Breast epithelium (tissue), 4 donors: ENCODE data around the gene SIGLEC14. TPM values are rescaled to one million over a fixed set of nuclear protein-coding genes. Genes with fewer than 3 reads are reported as not detected.

Experiments used
- DNase-seq, 2 donors: peaks; one replicate each; pipeline ENCODE4 v3.0.0-alpha.2; 2019; ENCODE audit warnings: low spot score in 2 of 2
- H3K27ac ChIP-seq, 2 donors: fragments of 200-600 bp; sonication (generic) in 1 of 2; one replicate each; pipeline ENCODE4 v1.5.1; 2016 to 2019; ENCODE audit warnings: mild to moderate bottlenecking in 1 of 2
- H3K27me3 ChIP-seq, 2 donors: fragments of 200-600 bp; sonication (generic) in 1 of 2; one replicate each; pipeline versions ENCODE4 v1.5.1 to v1.6.0; 2017 to 2019; ENCODE audit warnings: control low read depth in 1 of 2, mild to moderate bottlenecking in 1 of 2
- H3K36me3 ChIP-seq: fragments of 200-600 bp; one replicate; pipeline ENCODE4 v1.5.1; 2019
- H3K4me1 ChIP-seq, 2 donors: fragments of 200-600 bp; sonication (generic); one replicate each; pipeline ENCODE4 v1.5.1; 2016 to 2019; ENCODE audit warnings: control low read depth in 1 of 2
- H3K4me3 ChIP-seq, 3 donors: fragments of 200-600 bp; sonication (generic); 1 replicate in 2 of 3; 2 replicates in 1 of 3; pipeline ENCODE4 v1.5.1; 2016 to 2019; ENCODE audit warnings: mild to moderate bottlenecking in 3 of 3, moderate library complexity in 2 of 3
- H3K9me3 ChIP-seq, 2 donors: fragments of 200-600 bp; sonication (generic) in 1 of 2; one replicate each; pipeline ENCODE4 v1.5.1; 2016 to 2019; ENCODE audit warnings: control low read depth in 1 of 2
- CTCF ChIP-seq, 3 donors: fragments of 450-650 bp; IDR thresholded peaks; one replicate each; pipeline ENCODE4 v1.5.1; 2016 to 2017; ENCODE audit warnings: antibody characterized with exemption in 3 of 3, mild to moderate bottlenecking in 3 of 3, moderate library complexity in 3 of 3
- POLR2A ChIP-seq: fragments of 450-650 bp; IDR thresholded peaks from one replicate; pipeline ENCODE4 v1.6.1; 2016; ENCODE audit warnings: antibody characterized with exemption, mild to moderate bottlenecking, moderate library complexity
- POLR2AphosphoS5 ChIP-seq, 3 donors: sonication (generic); formaldehyde crosslinking; IDR thresholded peaks; one replicate each; pipeline ENCODE4 v1.6.1; 2017; ENCODE audit warnings: antibody characterized with exemption in 3 of 3
- intact Hi-C: fragments of 100-400 bp; cut with DNase I; formaldehyde crosslinking; loops from one replicate; pipeline ENCODE4 v1.15.1; 2023; ENCODE audit warnings: low total_unique reads
- total RNA-seq, 3 donors: library from RNA; depleted of rRNA; stranded (reverse); fragments of >200 nt; gene quantifications; one replicate each; pipeline ENCODE4 v1.1.0, GENCODE V29; 2016

Gene SIGLEC14
- total RNA-seq, 3 donors from 2014 or later, result 2.0 to 5.9 TPM; not detected in 1

- no peak for DNase-seq
- TF ChIP-seq POLR2AphosphoS5 (IDR thresholded peaks at IDR 0.05) (no peak), POLR2A (no peak), CTCF (IDR thresholded peaks at IDR 0.05) (no peak)
These were observed 43.3 kb upstream of the SIGLEC14 start for GRCh38 chr19:51689751-51690453.

GRCh38 chr19:51688671-51689571 lies 42.3 kb upstream of the SIGLEC14 start:
- Histone ChIP-seq H3K4me3 (peak overlapping the region; percentile 90 to 100 (median 93)), H3K4me1 (peaks cover 12 to 18% of the 10 kb centered on the region in 2 donors), H3K36me3 (no peaks in the 10 kb centered on the region), H3K9me3 (no peaks in the 10 kb centered on the region), H3K27me3 (no peaks in the 10 kb centered on the region), H3K27ac (peak overlapping the region; percentile 96 to 99)
- TF ChIP-seq POLR2A (no peak), CTCF (IDR thresholded peaks at IDR 0.05) (peak in 2 of 3 donors; percentile 25 to 30), POLR2AphosphoS5 (IDR thresholded peaks at IDR 0.05) (peak; percentile 60 to 72 (median 65))
- peak; percentile 85 to 90 for DNase-seq
- intact Hi-C loops, result no loop called here

More at GRCh38 chr19:51689751-51690453, 43.3 kb upstream of the SIGLEC14 start:
- no peaks in the 10 kb centered on the region for H3K27me3 ChIP-seq
- intact Hi-C loops, result no loop called here
- no peaks in the 10 kb centered on the region for H3K9me3 ChIP-seq
- no peaks in the 10 kb centered on the region for H3K36me3 ChIP-seq
- peak overlapping the region; percentile 90 to 100 (median 93) for H3K4me3 ChIP-seq
- H3K27ac ChIP-seq, result peak overlapping the region; percentile 96 to 99
- H3K4me1 ChIP-seq, result peaks cover 12 to 18% of the 10 kb centered on the region in 2 donors

- DNase-seq, result peak in 1 of 2 donors; percentile 53
- Histone ChIP-seq H3K27ac (peak overlapping the region; percentile 96 to 99), H3K4me1 (peaks cover 12 to 18% of the 10 kb centered on the region in 2 donors), H3K4me3 (peak overlapping the region; percentile 90 to 100 (median 93)), H3K36me3 (no peaks in the 10 kb centered on the region), H3K27me3 (no peaks in the 10 kb centered on the region), H3K9me3 (no peaks in the 10 kb centered on the region)
- no peak for TF ChIP-seq POLR2A
- no peak for TF ChIP-seq POLR2AphosphoS5 (IDR thresholded peaks at IDR 0.05)
- TF ChIP-seq CTCF (IDR thresholded peaks at IDR 0.05), result no peak
- intact Hi-C loops, result no loop called here
These were observed 41.4 kb upstream of the SIGLEC14 start for GRCh38 chr19:51687791-51688670.

GRCh38 chr19:51686171-51686570 lies 39.5 kb upstream of the SIGLEC14 start:
- Histone ChIP-seq H3K9me3 (no peaks in the 10 kb centered on the region), H3K4me1 (peaks cover 0 to 4% of the 10 kb centered on the region in 2 donors), H3K27me3 (no peaks in the 10 kb centered on the region), H3K36me3 (no peaks in the 10 kb centered on the region), H3K27ac (peak overlapping the region in 1 of 2 donors; percentile 41), H3K4me3 (no peak overlapping the region)
- no peak for DNase-seq
- TF ChIP-seq POLR2AphosphoS5 (IDR thresholded peaks at IDR 0.05) (no peak), POLR2A (no peak), CTCF (IDR thresholded peaks at IDR 0.05) (no peak)
- intact Hi-C loops, result no loop called here
